Stimulated activated CD4-positive, alpha-beta T cell treated with anti-CD3 and anti-CD28 coated beads, Interleukin-2, amount 100 ng/mL, for 24 hours (primary cell): ENCODE results near the gene NSD2.
"Not testable (repeated sequence)": the region's sequence is repeated elsewhere in the genome, so short reads cannot be mapped to it uniquely, and the experiment has no call there.

ENCODE experiments used
- DNase-seq, 2 donors: peaks; one replicate each; pipeline ENCODE4 v3.0.0-alpha.2; 2020

NSD2 gene

DNA sequence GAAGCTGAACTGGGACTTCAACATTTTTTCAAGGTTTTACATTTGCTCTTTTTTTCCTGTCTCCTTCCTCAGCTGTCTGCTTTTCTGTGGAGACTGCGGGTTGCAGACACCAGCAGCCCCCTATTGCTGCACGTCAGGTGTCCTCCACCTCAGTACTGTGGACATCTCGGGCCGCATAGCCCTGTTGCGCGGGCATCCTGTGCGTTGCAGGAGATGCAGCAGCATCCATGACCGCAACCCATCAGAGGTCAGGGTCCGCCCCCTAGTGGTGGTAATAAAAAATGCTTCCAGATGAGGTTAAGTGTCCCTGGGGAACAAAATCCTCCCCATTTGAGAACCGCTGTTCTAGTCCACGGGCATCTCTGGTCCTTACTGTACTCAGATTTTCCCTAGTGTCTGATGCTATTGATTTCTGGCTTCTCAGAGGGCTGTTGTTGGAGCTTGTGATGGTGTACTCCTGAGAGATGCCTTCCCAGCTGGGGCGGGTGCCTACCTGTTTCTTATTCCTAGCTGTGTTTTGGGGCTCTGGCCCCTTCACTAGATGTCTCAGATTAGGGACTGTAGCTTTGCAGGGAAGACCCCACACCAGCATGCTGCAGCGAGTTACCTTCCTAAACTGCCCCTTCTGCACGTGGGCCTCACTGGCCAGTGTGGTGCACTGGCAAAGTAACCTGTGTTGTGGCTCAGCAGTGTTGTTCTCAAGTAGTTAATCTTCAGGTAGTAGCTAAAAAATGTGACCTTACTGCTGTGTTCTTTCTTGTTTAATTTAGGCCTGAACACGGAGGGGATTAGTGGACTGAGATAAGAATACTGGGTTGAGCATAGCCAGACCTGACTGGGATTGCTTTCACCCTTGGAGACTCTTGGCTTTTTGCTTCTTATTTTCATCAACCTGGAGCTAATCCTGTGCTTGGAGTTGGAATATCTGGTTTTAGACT, 28.2 kb downstream of the NSD2 start:
- DNase-seq, result peak; percentile 67 to 76

DNA sequence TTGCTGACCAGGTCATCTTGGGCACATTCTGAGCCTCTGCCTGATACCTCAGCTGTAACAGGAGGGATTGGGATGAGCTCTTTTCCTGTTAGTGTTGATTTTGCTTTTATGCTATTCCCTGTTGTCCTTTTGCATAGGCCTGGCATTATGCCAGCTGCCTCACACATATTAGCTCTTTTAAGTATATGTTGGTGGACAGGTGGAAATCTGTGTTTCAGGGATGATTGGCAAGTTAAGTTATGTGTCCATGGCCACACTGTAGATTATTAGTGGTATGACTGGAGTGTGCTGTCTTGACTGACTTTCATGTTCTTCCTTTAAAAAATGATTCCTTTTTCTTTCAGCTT, 28.9 kb downstream of the NSD2 start:
- DNase-seq, result no peak

DNA sequence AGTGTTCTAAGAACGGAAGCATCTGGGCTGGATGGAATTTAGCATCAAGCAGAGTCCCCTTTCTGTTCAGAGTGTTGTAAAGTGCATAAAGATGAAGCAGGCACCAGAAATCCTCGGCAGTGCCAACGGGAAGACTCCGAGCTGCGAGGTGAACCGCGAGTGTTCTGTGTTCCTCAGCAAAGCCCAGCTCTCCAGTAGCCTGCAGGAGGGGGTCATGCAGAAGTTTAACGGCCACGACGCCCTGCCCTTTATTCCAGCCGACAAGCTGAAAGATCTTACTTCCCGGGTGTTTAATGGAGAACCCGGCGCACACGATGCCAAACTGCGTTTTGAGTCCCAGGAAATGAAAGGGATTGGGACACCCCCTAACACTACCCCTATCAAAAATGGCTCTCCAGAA, 29.4 kb downstream of the NSD2 start:
- DNase-seq, result no peak

DNA sequence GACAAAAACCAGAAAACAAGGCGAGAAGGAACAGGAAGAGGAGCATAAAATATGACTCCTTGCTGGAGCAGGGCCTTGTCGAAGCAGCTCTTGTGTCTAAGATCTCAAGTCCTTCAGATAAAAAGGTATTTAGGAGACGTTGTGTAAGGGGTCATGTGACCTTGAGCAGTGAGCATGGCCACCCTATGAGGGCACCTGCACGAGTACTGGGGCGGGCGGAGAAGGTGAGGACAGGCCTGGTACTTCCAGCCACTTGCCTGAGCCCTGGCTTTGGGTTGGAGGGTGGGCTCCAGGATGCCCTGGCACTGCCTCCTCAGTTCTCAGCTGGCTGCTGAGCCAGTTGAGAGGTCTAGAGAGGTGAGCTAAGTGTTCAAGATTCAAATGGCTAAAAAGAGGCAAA, 29.9 kb downstream of the NSD2 start:
- DNase-seq, result no peak

DNA sequence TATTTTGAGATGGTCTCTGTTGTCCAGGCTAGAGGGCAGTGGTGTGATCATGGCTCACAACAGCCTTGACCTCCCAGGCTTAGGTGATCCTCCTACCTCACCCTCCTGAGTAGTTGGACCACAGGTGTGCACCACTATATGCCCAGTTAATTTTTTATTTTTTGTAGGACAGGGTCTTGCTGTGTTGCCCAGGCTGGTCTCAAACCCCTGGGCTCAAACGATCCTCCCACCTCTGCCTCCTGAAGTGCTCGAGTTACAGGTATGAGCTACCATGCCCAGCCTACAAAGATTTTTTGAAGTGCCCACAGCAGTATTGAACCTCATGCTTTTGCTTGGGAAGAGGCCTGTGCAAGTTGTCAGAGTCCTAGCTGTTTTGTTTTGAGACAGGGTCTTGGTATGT, 31.1 kb downstream of the NSD2 start:
- no peak for DNase-seq

DNA sequence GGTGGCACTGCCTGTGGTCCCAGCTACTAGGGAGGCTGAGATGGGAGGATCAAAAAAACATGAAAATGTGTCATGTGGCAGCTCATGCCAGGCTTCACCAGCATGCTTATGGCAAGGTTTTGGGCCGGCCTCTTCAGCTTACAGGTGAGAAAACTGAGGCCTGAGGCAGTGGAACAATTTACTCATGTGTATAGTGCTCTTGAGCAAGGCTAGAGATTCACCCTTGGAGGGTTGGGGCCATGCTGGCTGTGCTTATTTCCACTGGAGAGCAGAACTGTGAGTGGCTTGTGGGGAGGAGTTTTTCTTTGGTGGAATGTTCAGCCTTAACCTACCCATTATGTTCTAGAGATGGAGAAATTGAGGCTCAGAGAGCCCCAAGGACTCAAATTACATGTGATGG, 31.8 kb downstream of the NSD2 start:
- peak in 1 of 2 donors; percentile 24 for DNase-seq

DNA sequence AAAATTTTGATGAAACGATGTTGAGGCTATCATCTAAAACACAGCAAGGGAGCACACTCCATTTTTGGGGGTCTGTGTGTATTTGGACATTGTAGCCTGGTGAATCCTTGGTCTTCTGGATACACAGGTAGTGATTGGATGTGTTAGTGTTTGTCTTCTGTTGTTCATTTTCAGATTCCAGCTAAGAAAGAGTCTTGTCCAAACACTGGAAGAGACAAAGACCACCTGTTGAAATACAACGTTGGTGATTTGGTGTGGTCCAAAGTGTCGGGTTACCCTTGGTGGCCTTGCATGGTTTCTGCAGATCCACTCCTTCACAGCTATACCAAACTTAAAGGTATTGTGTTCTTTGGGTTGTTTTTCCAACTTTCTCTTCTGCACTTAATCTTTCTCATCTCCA, 32.8 kb downstream of the NSD2 start:
- no peak for DNase-seq

DNA sequence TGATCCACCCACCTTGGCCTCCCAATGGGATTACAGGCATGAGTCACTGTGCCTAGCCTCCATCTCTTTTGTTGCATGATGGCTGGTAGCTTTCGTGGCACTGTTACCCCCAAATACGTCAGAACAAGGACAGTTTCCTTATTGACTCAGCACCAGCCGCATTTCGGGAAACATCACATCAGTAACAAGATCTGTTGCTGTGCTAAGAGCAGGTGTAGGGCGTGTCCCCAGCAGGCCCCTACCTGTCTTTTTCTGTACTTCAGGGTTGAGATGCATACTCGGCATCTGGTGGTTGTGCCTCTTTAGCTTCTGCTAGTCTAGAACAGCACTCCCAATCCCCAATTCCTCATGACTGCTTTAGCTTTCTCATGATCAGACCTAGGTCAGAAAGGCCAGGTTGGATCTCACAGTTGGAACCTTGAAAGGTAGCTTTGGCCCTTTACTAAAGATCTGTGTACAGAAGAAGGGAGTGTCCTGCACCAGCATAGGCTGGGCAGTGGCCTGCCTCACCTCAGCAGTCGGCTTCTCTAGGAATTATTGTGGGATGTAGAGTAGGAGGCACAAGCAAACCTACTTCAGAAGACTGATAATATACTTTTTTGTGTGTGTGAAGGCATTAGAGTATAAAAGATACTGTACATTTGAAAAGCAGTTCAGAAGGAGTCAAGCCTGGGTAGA, 36.8 kb downstream of the NSD2 start:
- no peak for DNase-seq

DNA sequence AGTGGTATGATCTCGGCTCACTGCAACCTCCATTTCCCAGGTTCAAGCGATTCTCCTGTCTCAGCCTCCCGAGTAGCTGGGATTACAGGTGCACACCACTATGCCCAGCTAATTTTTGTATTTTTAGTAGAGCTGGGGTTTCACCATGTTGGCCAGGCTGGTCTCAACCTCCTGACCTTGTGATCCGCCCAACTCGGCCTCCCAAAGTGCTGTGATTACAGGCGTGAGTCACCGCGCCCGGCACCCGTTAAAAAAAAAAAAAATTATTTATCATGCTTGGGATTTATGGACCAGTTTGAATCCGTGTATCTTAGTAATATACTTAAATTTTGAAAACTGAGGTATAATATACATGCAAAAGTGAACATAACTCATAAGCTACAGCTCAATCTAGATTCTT, 38.5 kb downstream of the NSD2 start:
- DNase-seq, result not testable (repeated sequence)

DNA sequence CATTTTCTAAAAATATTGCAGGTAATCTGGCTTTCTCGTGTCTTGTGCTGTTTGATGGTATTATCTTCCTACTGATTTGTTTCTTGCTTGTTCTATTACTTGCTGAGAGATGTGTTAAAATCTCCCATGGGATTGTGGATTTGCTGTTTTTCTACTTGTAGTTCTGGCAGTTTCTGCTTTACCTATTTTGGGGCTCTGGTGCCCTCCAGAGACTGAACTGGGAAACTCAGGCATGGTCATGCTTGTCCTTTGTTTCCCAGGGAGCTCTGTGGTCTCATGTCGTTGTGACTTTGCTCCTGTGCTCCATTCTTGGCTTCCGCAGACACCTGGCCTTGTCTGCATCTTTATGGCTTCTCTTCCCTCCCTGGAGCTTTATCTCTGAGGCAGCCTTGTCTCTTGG, 39.5 kb downstream of the NSD2 start:
- peak; percentile 18 to 29 for DNase-seq

DNA sequence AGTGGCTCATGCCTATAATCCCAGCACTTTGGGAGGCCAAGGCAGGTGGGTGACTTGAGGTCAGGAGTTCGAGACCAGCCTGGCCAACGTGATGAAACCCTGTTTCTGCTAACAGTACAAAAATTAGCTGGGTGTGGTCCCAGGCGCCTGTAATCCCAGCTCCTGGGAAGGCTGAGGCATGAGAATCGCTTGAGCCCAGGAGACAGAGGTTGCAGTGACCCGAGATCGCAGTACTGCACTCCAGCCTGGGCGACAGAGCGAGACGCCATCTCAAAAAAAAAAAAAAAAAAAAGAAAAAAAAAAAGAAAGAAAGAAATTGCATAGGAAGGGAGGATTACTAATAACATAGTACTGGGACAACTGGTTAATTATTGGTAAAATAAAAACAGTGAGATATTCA, 40.1 kb downstream of the NSD2 start:
- not testable (repeated sequence) for DNase-seq

DNA sequence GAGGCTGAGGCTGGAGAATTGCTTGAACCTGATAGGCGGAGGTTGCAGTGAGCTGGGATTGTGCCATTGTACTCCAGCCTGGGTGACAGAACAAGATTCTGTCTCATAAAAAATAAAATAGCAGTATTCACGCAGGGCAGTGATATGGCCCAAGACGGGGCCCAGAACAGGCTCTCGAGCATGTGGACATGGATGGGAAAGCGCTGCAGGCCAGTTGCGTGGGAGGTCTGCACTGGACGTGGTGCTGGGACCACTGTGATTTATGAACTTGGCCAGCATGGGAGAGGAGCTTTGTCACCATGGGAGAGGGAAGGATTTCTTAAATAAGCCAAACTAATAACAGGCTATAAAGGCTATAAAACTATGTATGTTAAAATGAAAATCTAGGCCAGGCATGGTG, 51.6 kb downstream of the NSD2 start:
- no peak for DNase-seq

DNA sequence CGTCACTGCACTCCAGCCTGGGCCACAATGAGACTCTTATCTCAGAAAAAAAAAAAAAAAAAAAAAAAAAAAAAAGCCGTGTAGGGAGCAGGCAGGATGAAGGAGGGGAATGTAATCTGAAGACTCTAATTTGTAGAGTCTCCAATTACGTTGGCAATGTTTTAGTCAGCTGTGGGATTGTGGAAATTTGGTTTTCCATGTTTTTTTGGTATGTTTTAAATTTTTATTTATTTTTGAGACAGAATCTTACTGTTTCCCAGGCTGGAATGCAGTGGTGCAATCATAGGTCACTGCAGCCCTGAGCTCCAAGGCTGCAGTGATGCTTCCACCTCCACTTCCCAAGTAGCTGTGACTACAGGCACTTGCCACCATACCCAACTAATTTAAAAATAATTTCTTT, 56.5 kb downstream of the NSD2 start:
- no peak for DNase-seq

DNA sequence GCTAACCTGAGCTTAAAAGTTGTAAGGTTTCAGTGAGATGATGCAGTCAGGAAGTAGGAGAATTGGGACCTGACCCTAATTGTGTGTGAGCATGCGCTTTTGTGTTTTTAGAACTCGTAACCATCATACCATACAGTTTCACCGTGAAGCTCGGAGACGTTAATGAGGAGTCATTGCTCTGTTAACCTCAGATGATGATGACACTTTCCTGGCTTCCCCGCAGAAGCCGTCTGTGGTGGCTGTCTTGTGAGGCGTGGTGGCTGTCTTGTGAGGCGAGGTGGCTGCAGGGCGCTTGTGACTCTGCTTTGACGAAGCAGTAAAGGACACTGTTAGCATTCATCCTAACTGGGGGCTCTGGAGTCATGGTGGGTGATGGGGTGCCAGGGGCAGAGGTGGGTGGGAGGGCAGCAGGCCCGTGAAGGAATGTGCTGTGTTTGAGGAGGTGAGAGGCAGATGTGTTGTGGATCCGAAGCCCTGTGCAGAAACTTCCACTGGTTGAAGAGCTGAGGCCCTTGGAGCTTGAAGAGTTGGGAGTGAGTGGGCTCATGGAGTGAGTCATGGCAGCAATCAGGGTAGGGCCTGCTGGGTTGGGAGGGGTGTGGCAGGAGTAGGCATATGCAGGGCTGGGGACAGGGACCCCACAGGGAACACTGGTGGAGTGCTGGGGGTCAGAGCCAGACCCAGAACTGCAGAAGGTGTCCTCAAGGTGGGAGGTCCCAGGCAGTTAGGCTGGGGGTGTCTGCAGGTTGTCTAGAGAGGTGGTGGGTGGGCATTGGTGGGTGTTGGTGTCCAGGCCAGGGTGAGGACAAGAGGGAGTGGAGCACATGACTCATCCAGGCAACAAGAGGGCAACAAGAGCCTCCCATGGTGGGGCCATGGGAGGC, 57.4 kb downstream of the NSD2 start:
- no peak for DNase-seq

DNA sequence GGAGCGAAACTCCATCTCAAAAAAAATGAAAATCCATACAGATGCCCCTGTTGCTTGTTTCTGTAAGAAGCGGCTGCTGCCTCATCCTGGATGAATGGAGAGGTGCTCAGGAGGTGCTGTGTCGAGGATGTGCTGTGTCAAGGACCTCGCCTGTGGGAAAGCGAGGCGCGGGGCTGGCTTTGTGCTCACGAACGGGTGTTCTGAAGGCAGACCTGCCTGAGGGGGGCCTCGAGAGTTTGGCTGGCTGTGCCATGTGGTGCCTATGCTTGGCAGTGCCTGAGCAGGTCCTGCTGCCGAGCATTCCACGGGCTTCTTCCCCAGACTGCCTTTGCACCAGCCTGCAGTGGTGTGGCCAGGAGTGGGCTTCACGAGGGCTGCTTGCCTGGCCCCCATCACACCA, 61.5 kb downstream of the NSD2 start:
- DNase-seq, result no peak

DNA sequence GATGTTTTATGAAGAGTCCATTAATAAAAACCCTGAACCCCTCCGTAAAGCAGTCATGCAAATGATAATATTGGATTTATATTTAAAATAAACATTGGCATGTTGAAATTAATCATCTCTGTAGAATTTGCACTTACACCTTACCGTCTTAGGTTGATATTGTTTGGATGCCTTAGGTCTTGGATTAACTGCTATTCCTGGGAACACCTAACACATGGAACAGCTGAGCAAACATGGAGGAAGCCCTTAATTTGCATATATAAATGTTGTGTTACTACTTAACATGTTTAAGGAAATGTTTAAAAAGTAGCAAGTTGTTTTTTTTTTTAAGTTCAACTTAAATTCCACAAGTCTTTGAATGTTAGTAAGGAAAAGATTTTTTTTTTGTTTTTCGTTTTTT, 62.5 kb downstream of the NSD2 start:
- no peak for DNase-seq

DNA sequence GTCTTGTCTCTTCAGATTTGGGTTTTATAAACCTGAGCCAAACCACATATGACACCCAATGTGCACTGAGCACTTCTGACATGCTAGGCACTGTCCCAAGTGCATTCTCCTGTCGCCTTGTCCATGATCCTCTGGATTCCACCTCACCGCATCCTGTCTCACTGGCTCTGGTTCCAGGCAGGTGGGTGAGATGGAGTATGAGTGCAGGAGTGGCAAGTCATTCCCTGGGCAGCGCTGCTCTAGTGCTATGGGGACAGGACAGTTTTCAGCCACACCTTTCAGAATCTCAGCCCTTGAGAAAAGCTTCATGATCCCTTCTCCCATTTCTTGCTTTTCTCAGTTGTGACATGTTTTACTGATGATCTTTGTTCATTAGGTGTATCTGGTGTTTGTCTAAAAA, 66.4 kb downstream of the NSD2 start:
- no peak for DNase-seq

DNA sequence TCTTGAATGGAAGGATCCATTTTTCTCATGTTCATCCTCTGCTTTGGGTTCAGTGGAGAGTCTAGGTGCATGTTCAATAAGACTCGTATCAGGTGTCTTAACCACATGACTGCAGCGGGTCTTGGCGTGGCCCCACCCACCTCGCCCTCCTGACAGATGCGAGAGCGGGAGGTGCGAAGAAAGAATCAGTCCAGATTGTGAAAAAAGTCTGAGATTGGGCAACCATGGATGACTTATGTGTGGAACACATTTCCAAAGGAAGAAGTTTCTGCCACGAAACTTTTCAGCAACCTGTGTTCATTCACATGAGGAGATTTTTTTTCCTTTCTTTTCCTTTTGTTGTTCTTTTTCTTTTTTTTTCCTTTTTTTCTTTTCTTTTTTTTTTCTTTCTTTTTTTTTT, 66.8 kb downstream of the NSD2 start:
- no peak for DNase-seq

DNA sequence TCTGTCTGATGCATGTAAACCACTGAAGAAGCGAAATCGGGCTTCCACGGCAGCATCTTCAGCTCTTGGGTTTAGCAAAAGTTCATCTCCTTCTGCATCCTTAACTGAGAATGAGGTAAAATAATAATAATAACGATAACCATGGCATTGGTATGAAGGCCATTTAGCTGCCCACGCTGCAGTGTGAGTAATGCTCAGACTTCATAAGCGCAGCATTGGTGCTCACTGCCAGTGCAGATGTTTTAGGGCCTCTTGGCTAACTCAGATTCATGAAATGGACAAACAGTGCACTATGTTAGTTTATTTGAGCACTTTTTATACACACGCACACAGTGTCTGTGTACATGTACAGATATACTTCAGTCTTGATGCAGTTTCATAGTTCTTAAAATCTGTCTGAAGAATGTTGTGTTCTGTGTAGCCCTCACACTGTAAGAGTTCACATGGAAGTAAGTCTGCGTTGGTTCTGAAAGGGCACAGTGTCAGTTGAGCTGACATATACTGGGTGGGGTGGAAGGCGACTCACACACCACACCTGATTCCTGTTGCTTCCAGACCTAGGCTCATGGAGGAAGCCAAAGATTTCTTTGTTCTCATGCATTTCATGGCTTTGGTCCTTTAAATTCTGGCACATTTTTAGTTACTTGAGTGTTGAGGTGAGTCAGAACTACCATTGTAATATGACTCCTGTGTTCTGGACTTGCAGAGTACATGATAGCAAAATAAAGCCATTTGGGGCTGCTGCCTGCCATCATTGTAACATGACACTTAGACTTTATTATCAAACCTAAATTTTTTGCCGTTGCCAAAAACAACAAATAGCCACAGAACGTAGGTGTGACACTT, 68.7 kb downstream of the NSD2 start:
- no peak for DNase-seq

DNA sequence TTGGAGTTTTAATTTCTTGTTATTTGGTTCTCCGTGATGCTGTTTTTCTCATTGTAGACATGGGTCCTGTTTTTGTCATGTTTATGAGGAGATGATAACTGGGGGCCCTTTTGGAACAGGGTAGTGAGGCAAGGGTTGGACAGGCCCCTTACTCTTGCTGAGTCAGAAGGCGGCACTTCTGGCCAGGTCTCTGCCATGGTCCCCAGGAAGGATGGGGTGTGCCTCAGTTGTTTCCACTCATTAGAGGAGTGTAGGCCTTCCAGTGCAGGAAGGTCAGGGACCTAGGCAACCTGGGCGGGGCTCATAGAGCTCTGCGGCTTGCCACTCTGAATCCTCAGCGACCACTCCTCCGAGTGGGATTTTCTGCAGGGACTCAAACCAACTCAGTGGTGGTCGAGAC, 69.4 kb downstream of the NSD2 start:
- DNase-seq, result no peak

DNA sequence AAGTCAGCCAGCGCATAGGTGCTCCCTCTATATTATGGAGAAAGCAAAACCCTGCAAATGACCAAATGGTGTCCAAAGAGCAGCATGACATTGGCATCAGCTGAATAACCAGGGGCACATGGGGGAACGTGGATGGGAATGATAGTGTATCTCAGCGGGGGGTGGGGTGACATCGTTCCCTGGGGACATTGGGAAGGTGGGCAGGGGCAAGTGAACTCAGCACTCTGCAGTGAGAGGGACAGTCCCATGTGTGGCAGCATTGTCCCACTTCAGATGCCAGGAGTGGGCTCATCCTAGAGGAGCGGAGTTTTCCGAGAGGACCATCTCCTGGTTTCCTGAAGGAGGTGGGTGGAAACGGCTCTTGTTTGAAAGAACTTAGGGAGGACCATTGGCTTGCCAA, 72.7 kb downstream of the NSD2 start:
- no peak for DNase-seq

DNA sequence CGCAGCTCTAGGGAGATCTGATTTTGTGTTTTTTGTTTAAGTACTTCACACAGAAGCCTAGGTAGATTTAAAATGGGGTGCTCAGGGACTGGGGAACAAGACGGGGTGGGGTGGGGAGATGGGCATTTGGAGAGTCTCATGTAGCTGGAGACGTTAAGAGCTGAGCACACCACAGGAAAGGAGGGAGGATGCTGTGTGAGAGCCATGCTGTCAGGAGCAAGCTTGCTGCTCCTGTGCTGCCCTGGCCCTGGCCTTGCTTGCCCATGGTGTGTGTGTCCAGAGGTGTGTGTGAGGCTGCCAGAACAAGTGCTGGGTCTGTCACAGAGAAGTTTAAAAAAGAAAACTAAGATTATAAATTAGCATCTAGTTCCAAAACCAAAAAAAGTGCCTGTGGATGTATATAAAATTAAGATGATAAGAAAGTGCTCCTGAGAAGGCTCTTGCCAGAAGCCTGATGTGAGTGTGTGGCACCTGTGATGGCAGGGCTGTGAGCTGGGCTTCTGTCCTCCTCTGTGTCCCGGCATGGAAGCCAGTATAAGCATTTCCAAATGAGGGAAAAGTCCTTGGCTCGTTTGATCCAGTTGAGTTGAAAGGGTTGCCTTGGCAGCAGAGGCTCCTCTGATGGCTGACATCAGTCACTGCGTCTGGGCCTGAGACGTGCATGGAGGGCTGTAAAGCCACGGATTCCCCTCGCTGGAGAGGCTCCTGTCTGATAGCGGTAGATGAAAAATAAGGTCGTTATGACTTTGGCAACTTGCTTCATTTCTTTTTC, 74.1 kb downstream of the NSD2 start:
- no peak for DNase-seq
